Stimulated activated CD4-positive, alpha-beta T cell treated with anti-CD3 and anti-CD28 coated beads, Interleukin-4, amount 100 ng/mL, for 24 hours (primary cell): ENCODE results near the gene TFF1.
A peak's percentile ranks its signal among the peaks of the same experiment; 100 is the strongest.

ENCODE experiments used
- DNase-seq: peaks from one replicate; pipeline ENCODE4 v3.0.0-alpha.2; 2020

The TFF1 gene

GRCh38 chr21:42379426-42380215 lies 13.3 kb upstream of the TFF1 start:
- no peak for DNase-seq

- DNase-seq, result no peak
Observed at GRCh38 chr21:42378418-42378817, 12.1 kb upstream of the TFF1 start.

- DNase-seq, result no peak
Observed at GRCh38 chr21:42377951-42378340, 11.6 kb upstream of the TFF1 start.

- DNase-seq, result no peak
Observed at GRCh38 chr21:42377211-42377950, 11.0 kb upstream of the TFF1 start.

- no peak for DNase-seq
Observed at GRCh38 chr21:42376338-42376982, 10.1 kb upstream of the TFF1 start.

GRCh38 chr21:42375966-42376337 lies 9.6 kb upstream of the TFF1 start:
- no peak for DNase-seq

GRCh38 chr21:42375506-42375905 lies 9.2 kb upstream of the TFF1 start:
- DNase-seq, result no peak

GRCh38 chr21:42374864-42375499 lies 8.6 kb upstream of the TFF1 start:
- no peak for DNase-seq

GRCh38 chr21:42374457-42374856 lies 8.1 kb upstream of the TFF1 start:
- no peak for DNase-seq

GRCh38 chr21:42373908-42374455 lies 7.6 kb upstream of the TFF1 start:
- DNase-seq, result no peak

GRCh38 chr21:42373196-42373907 lies 7.0 kb upstream of the TFF1 start:
- DNase-seq, result peak; percentile 27

- no peak for DNase-seq
Observed at GRCh38 chr21:42370894-42371654, 4.7 kb upstream of the TFF1 start.

GRCh38 chr21:42369821-42370220 lies 3.5 kb upstream of the TFF1 start:
- no peak for DNase-seq

GRCh38 chr21:42367367-42368165 lies 1.2 kb upstream of the TFF1 start:
- DNase-seq, result no peak

- no peak for DNase-seq
Observed at GRCh38 chr21:42365770-42366169, 565 bp downstream of the TFF1 start.

- DNase-seq, result no peak
Observed at GRCh38 chr21:42364304-42364865, 1.9 kb downstream of the TFF1 start.

GRCh38 chr21:42363312-42363711 lies 3.0 kb downstream of the TFF1 start:
- DNase-seq, result no peak

GRCh38 chr21:42362700-42363099 lies 3.6 kb downstream of the TFF1 start:
- no peak for DNase-seq

GRCh38 chr21:42362198-42362597 lies 4.1 kb downstream of the TFF1 start:
- DNase-seq, result no peak

GRCh38 chr21:42361286-42361685 lies 5.0 kb downstream of the TFF1 start:
- DNase-seq, result no peak
